Measurements from ENCODE around the gene VPS39.

DNA sequence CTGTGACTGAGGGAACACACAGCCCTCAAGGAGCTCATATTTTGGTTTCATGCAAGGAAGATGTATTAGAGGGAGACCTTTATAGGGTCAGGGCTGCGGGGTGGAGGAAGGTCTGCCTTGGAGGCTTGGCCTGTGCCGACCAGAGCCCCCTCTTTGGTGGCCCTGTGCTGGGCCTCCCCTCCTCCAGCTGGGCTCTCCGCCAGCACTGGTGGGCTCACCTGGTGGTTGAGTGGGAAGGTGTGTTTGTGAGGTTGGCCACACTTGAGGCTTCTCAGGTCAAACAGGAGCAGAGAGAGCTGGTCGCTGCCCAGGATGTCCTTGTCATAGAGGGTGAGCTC lies 54.3 kb downstream of the VPS39 start:
- TF ChIP-seq, protein P1, sequence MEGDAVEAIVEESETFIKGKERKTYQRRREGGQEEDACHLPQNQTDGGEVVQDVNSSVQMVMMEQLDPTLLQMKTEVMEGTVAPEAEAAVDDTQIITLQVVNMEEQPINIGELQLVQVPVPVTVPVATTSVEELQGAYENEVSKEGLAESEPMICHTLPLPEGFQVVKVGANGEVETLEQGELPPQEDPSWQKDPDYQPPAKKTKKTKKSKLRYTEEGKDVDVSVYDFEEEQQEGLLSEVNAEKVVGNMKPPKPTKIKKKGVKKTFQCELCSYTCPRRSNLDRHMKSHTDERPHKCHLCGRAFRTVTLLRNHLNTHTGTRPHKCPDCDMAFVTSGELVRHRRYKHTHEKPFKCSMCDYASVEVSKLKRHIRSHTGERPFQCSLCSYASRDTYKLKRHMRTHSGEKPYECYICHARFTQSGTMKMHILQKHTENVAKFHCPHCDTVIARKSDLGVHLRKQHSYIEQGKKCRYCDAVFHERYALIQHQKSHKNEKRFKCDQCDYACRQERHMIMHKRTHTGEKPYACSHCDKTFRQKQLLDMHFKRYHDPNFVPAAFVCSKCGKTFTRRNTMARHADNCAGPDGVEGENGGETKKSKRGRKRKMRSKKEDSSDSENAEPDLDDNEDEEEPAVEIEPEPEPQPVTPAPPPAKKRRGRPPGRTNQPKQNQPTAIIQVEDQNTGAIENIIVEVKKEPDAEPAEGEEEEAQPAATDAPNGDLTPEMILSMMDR (IDR thresholded peaks at IDR 0.05; ENCODE audit: poor library complexity), result no peak
- TF ChIP-seq EZH2 (IDR thresholded peaks at IDR 0.05; ENCODE audit: borderline replicate concordance), result no peak

All from hepatocyte (in vitro differentiated cells).